ENCODE data around the gene PCDHGC4.
A peak's percentile ranks its signal among the peaks of the same experiment; 100 is the strongest.

PCDHGC4 gene

DNA sequence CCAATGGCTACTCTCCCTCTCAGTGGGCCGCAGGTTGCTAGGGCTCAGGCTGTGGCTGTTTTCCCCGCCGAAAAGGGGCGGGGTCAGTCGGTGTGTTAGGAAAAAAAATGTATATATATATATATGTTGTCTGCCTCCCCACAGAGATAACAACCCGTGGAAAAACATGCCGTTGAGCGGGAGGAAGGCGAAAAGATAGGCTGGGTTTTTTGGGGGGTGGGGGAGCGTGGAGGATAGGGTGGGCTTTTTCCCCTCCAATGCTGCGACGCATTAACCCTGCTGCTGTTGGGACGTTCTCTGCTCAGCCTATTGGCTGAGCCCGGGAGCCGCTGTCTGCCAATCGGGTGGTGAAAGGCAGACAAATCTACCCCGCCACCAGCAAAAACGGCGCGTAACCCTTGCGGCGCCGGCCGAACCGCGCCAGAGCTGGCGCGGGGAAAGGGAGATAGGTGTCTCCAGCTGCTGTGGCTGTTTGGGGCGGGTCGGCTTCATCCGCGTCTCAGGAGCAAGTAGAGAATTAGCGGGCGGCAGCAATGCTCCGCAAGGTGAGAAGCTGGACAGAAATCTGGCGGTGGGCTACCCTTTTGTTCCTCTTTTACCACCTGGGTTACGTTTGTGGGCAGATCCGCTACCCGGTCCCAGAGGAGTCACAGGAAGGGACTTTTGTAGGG lies at the start of gene PCDHGC4:
PCDHGC4 (plus strand) TSS at position 390 of the 671 bp plus-strand sequence; CDS start at position 534, 144 bp downstream.
- DNase-seq, result no peak

GRCh38 chr5:141437221-141437620 lies 47.6 kb upstream of the PCDHGC4 start:
- DNase-seq, result no peak

- no peak for DNase-seq
Observed at GRCh38 chr5:141439411-141440141, 45.3 kb upstream of the PCDHGC4 start.

GRCh38 chr5:141440341-141440740 lies 44.5 kb upstream of the PCDHGC4 start:
- DNase-seq, result no peak

DNA sequence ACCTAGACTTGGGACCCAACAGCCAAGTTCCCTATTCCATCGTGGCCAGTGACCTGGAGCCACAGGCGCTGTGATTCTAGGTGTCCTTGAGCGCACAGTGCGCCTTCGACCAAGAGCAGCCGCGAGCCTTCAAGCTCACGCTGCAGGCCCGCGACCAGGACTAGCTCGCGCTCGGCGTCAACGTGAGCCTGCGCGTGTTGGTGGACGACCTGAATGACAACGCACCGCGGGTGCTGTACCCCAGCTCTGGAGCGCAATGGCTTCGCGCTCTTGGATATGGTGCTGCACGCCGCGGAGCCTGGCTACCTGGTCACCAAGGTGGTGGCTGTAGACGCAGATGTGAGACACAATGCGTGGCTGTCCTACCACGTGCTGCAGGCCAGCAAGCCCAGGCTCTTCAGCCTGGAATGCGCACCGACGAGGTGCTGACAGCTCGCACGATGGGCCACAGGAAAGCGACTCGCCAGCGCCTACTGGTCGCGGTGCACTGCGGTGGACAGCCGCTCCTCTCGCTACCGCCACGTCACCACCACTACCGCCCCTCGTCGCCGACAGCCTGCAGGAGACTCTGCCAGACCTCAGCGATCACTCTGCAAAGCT lies 43.2 kb upstream of the PCDHGC4 start:
- no peak for DNase-seq

GRCh38 chr5:141465351-141465750 lies 19.5 kb upstream of the PCDHGC4 start:
- no peak for DNase-seq

DNA sequence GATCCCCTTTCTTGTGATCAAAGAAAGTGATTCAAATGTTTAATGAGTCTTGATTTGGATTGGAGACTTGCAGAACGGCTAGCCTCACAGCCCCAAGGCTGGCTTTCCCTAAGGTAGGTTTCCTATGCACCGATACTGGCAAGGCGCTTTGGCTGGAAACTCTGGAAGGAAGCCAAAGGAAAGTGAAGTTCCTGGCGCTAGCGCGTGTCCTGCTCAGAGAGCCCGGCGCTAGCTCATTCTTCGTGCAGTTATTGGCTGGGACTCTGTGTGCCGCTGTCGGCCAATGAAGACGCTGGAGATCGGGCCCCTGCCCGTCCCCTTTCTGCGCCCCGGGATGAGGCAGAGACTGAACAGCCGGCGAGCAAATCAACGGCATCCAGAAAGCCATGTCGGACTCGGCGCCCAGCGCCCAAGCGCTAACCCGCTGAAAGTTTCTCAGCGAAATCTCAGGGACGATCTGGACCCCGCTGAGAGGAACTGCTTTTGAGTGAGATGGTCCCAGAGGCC lies 9.2 kb upstream of the PCDHGC4 start, which contains the start of gene PCDHGC3:
PCDHGC3 (plus strand) TSS at position 342 of the 507 bp plus-strand sequence; CDS start at position 493, 151 bp downstream.
- peak; percentile 35 for DNase-seq

- DNase-seq, result no peak
Observed at GRCh38 chr5:141476132-141476911, 8.5 kb upstream of the PCDHGC4 start.

DNA sequence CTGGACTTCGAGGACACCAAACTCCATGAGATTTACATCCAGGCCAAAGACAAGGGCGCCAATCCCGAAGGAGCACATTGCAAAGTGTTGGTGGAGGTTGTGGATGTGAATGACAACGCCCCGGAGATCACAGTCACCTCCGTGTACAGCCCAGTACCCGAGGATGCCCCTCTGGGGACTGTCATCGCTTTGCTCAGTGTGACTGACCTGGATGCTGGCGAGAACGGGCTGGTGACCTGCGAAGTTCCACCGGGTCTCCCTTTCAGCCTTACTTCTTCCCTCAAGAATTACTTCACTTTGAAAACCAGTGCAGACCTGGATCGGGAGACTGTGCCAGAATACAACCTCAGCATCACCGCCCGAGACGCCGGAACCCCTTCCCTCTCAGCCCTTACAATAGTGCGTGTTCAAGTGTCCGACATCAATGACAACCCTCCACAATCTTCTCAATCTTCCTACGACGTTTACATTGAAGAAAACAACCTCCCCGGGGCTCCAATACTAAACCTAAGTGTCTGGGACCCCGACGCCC lies 7.7 kb upstream of the PCDHGC4 start:
- DNase-seq, result no peak

DNA sequence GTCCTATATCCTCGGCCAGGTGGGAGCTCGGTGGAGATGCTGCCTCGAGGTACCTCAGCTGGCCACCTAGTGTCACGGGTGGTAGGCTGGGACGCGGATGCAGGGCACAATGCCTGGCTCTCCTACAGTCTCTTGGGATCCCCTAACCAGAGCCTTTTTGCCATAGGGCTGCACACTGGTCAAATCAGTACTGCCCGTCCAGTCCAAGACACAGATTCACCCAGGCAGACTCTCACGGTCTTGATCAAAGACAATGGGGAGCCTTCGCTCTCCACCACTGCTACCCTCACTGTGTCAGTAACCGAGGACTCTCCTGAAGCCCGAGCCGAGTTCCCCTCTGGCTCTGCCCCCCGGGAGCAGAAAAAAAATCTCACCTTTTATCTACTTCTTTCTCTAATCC lies 7.0 kb upstream of the PCDHGC4 start:
- DNase-seq, result no peak

DNA sequence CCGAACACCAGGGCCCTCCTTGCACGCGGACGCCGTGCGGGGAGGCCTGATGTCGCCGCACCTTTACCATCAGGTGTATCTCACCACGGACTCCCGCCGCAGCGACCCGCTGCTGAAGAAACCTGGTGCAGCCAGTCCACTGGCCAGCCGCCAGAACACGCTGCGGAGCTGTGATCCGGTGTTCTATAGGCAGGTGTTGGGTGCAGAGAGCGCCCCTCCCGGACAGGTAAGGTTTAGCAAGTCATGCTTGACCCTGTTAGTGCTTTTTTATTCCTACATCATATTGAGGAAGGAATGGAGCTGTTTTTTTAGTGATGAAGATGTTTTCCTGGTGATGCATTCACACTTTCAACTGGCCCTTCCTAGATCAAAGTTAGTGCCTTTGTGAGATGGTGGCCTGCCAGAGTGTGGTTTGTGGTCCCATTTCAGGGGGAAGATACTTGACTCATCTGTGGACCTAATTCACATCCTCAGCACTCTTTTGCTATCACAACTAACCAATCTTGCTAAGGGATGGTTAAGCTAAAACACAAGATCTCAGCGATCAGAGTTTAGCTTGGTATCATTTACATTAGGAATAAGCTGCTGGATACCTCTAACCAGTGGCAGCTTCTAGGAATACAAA lies 6.4 kb upstream of the PCDHGC4 start:
- DNase-seq, result no peak

- DNase-seq, result no peak
Observed at GRCh38 chr5:141479776-141480175, 5.1 kb upstream of the PCDHGC4 start.

DNA sequence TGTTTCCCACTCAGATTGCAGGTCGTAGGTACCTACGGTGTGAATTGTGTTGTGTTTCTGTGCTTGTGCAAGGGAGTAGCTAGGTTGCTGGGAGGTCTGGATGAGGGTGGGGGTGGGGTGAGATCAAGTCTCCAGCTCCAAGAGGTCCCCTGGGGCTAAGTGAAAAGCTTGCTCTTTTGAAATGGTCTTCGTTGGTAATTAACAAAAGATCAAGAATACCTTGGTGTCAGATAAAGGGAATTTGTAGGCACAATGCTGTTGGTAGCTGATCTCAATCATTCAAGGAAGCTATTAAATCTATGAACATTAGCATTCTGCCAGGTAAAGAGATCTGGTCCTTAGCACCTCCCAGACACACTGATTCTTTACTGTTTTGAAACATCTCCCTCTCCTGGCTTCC lies 928 bp upstream of the PCDHGC4 start:
- no peak for DNase-seq

DNA sequence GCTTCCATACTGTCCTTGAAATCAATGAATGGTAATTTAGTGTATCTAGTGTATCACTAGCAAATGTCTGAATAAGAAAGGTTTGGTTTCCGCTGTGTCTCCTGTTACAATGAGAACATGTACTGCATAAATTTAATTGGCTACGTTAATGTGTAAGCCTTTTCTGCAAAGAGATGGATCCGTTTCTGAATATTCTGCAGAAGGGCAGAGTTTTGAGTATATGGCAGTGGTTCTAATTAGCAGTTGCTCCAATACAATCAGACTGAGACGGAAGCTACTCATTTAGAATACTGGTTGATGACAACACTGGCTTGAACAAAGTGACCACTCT lies 555 bp upstream of the PCDHGC4 start:
- DNase-seq, result no peak

- no peak for DNase-seq
Observed at GRCh38 chr5:141485321-141486055, 658 bp downstream of the PCDHGC4 start.

DNA sequence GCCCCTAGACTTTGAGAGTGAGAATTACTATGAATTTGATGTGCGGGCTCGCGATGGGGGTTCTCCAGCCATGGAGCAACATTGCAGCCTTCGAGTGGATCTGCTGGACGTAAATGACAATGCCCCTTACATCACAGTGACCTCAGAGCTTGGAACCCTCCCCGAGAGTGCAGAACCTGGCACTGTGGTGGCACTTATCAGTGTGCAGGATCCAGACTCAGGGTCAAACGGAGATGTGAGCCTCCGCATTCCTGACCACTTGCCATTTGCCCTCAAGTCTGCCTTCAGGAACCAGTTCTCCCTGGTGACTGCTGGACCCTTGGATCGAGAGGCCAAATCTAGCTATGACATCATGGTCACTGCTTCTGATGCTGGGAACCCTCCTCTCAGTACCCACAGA lies 1.3 kb downstream of the PCDHGC4 start:
- DNase-seq, result no peak

- no peak for DNase-seq
Observed at GRCh38 chr5:141487131-141487530, 2.3 kb downstream of the PCDHGC4 start.

- no peak for DNase-seq
Observed at GRCh38 chr5:141488591-141489561, 4.0 kb downstream of the PCDHGC4 start, which contains the start of gene PCDHGC5. PCDHGC5 (plus strand) TSS chr5:141489081; CDS start chr5:141489241, 160 bp downstream.

- no peak for DNase-seq
Observed at GRCh38 chr5:141489841-141490240, 5.0 kb downstream of the PCDHGC4 start.

DNA sequence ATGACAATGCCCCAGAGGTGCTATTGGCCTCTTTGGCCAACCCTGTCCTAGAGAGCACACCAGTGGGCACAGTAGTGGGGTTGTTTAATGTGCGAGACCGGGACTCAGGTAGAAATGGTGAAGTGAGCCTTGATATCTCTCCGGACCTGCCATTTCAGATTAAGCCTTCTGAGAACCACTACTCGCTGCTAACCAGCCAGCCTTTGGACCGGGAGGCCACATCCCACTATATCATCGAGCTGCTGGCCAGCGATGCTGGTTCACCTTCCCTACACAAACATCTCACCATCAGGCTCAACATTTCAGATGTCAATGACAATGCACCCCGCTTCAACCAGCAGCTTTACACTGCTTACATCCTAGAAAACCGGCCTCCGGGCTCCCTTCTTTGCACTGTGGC lies 5.4 kb downstream of the PCDHGC4 start:
- no peak for DNase-seq

Measured in activated T-cell treated with anti-CD3 and anti-CD28 coated beads, Interleukin-2, amount 50 U/mL, for 1 hour (primary cell).